ENCODE measurements around the gene TYW1.
"Not testable (repeated sequence)": the region's sequence is repeated elsewhere in the genome, so short reads cannot be mapped to it uniquely, and the experiment has no call there.

TYW1 gene

GRCh38 chr7:67049908-67050307 is 53.3 kb downstream of the TYW1 start:
- not testable (repeated sequence) for DNase-seq

GRCh38 chr7:67052161-67052560 is 55.5 kb downstream of the TYW1 start:
- DNase-seq, result not testable (repeated sequence)

DNA sequence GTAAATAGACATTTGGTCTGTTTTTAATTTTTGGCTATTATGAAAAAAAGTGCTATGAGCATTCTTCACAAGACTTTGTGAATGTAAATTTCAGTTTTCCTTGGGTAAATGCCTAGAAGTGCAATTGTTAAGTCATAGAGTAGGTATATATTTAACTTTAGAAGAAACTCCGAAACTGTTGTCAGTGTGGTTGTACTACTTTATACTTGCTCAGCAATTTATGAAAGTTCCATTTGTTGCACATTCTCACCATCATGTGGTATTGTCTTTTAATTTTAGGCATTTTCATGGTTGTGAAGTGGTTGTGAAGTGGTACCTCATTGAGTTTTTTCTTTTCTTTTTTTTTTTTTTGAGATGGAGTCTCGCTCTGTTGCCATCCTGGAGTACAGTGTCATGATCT is 60.0 kb downstream of the TYW1 start:
- DNase-seq, result no peak

DNA sequence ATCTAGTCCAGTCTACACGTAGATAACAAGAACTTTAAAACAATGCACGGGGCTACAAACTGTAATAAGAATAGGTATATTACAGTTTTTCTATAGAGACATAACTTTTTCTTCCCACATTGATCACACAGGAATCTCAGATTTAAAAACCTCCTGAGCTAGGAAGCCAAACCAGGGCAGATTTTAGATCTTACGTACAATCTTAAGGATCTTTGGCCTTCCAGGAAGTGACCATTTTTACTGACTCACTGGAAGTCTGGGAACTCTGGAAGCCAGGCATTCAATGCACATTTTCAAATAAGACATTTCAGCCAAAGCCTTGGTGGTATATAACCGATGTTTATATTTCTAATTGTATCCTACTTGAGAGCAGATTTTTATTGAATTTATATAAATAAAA is 64.7 kb downstream of the TYW1 start:
- not testable (repeated sequence) for DNase-seq

GRCh38 chr7:67062802-67063201 is 66.2 kb downstream of the TYW1 start:
- not testable (repeated sequence) for DNase-seq

- DNase-seq, result not testable (repeated sequence)
Measured at GRCh38 chr7:67066950-67067622, 70.5 kb downstream of the TYW1 start.

- DNase-seq, result not testable (repeated sequence)
Measured at GRCh38 chr7:67076120-67076519, 79.5 kb downstream of the TYW1 start.

GRCh38 chr7:67082880-67083279 is 86.2 kb downstream of the TYW1 start:
- DNase-seq, result not testable (repeated sequence)

DNA sequence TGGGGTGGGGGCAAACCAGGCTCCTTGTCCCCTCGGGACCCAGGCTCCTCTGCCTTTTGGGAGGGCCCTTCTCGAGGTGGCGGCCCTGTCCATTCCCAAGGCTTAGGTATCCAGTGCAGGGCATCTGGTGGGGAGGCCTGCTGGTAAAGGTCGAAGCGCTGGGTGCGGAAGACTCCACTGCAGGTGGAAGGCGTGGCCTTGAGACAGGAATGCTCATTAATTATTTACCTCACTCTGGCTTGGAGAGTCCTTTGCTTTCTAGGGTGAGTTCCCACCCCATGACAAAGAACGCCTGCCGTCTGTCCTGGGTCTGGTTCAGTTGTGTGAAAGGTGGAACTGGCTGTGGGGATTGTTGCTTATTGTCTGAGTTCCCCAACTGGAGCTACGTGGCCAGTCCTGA is 92.6 kb downstream of the TYW1 start:
- not testable (repeated sequence) for DNase-seq

DNA sequence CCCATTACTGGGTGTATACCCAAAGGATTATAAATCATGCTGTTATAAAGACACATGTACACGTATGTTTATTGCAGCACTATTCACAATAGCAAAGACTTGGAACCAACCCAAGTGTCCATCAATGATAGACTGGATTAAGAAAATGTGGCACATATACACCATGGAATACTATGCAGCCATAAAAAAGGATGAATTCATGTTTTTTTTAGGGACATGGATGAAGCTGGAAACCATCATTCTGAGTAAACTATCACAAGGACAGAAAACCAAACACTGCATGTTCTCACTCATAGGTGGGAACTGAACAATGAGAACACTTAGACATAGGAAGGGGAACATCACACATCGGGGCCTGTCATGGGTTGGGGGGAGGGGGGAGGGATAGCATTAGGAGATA is 94.4 kb downstream of the TYW1 start:
- not testable (repeated sequence) for DNase-seq

- DNase-seq, result not testable (repeated sequence)
Measured at GRCh38 chr7:67098031-67098430, 101.4 kb downstream of the TYW1 start.

DNA sequence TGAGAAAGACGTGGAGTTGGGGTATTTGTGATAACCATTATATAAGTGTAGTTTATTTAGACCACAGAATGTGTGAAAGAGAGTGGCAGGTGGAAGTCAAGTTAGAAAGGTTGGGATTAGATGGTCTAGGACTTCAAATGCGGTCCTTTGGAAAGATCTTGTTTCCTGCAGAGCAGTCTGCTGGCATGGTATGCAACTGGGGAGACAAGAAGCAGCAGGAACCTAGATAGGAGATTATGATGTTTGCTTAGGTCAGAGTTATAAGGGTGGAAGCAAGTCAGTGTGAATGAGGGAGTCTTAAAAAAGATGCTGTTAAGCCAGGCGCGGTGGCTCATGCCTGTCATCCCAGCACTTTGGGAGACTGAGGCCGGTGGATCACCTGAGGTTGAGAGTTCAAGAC is 102.8 kb downstream of the TYW1 start:
- DNase-seq, result not testable (repeated sequence)

DNA sequence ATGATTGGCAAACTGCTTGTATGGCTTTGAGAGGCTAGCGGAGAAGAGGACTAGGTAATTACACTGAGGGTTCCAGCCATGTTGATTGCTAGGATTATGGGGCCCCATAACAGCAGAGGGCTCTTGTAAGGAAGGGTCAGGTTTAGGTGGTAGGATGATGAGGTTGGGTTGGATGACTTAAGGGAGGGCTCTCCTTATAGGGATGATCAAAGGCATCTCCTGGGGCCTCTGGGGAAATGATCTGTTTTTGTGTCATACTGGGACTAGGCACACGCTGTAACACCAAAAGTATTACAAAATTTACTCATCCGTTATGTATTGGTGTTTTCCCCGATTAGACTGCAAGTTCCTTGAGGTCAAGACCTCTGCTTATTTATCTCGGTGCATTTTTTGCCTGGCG is 103.4 kb downstream of the TYW1 start:
- not testable (repeated sequence) for DNase-seq

- DNase-seq, result peak; percentile 70
Measured at GRCh38 chr7:67100956-67101361, 104.3 kb downstream of the TYW1 start.

- not testable (repeated sequence) for DNase-seq
Measured at GRCh38 chr7:67104937-67105336, 108.3 kb downstream of the TYW1 start.

- peak; percentile 84 for DNase-seq
Measured at GRCh38 chr7:67105377-67105776, 108.7 kb downstream of the TYW1 start.

GRCh38 chr7:67106255-67106654 is 109.6 kb downstream of the TYW1 start:
- DNase-seq, result not testable (repeated sequence)

DNA sequence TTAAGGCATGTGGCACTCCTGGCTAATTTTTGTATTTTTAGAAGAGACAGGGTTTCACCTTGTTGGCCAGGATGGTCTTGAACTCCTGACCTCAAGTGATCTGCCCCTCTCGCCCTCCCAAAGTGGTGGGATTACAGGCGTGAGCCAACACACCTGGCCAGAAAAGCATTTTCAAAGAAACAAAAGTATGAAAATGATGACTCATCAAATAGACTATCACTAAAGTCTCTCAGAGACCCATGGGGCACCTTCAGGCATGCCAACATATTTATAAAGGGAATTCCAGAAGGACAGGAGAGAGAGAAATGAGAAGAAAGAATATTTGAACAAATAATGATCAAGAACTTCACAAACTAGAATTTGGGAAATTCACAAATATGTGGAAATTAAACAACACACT is 114.7 kb downstream of the TYW1 start:
- DNase-seq, result not testable (repeated sequence)

DNA sequence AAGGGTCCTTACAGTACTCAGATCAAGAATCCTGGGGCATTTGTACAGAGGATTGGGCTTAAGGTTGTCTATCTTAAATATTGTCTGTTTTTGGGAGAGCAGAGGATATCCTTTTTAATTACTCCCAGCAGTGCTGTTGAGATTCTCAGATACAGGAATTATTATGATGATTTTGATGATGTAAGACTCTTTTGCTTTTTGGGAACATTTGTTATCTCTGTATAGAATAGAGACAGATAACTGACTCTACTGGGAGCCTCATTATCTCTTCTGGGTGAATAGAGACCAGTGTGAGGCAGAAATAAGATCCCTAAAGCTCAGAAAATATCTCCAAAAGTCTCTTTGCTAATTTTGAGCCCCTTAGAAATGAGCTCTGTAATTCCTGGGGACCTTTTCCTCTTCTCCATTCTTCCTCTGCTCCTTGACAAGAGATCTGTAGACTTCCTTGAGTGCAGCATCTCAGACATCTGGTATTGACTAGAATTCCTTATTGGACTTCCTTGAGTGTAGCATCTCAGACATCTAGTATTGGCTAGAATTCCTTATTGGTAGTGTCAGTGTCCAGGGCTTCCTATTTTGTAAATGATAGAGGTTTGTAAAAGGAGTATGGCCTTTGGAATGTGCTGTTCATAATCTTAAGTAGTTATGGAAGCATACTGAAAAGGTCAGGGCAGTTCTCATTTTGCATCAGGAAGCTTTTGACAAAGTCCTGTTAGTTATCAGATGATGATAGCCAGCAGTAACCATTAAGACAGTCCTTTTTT is 118.0 kb downstream of the TYW1 start:
- DNase-seq, result not testable (repeated sequence)

- DNase-seq, result not testable (repeated sequence)
Measured at GRCh38 chr7:67120491-67120890, 123.9 kb downstream of the TYW1 start.

DNA sequence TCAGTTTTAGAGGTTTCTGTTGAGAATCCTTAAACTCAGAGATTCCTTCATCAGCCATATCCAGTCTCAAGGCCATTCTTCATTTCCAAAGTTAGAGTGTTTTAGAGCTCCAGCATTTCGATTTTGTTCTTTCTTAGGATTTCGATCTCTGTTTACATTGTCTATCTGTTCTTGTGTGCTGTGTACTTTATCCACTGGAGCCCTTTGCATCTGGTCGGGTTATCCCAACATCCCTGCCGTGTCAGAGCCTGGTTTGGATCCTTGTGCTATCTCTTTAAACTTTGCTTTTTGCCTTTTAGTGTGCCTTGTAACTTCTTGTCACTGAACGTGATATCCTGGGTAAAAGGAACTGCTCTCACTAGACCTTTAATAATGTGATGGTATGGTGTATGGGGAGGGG is 131.6 kb downstream of the TYW1 start:
- not testable (repeated sequence) for DNase-seq

DNA sequence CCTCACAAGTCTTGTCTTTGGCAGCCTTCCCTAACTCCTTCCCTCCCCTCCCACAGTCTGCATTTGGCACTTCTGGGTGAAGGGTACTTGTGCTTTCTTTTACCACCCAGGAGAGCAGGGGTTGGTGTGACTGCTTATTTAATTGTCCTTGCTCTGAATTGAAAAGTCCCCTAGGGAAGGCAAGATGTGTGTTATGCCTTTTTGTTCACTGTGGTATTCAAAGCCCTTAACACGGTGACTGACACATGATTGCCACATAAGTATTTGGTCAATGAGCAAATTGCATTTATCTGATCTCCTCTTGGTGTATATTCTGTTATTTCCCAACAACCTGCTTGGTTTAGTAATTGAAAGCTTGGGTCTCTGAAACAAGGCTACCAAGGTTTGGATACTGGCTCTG is 134.1 kb downstream of the TYW1 start:
- not testable (repeated sequence) for DNase-seq

DNA sequence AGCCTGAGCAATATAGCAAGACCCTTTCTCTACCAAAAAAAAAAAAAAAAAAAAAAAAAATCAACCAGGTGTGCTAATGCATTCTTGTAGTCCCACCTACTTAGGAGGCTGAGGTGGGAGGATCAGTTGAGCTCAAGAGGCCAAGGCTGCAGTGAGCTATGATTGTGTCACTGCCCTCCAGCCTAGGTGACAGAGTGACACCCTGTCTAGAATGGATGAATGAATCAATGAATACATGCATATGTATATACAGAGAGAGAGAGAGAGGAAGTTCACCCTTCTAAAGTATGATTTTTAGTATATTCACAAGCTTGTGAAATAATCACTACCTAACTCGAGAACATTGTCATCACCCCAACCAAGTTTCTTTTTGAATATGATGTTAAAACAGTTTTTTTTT is 138.3 kb downstream of the TYW1 start:
- DNase-seq, result not testable (repeated sequence)
